ENCODE results near the gene RPP40.
"Not testable (repeated sequence)": the region's sequence is repeated elsewhere in the genome, so short reads cannot be mapped to it uniquely, and the experiment has no call there.

Gene RPP40

GRCh38 chr6:5003604-5004372, at the start of gene RPP40:
Gene RPP40 (minus strand): TSS chr6:5004037. CDS start chr6:5004002, 35 bp downstream.
- peak; percentile 90 for DNase-seq (ENCODE audit: insufficient read length, low spot score)
- peak; percentile 92 for FAIRE-seq

GRCh38 chr6:5053038-5053437, 49.2 kb upstream of the RPP40 start:
- DNase-seq (ENCODE audit: insufficient read length, low spot score) (no peak), FAIRE-seq (no peak)

DNA sequence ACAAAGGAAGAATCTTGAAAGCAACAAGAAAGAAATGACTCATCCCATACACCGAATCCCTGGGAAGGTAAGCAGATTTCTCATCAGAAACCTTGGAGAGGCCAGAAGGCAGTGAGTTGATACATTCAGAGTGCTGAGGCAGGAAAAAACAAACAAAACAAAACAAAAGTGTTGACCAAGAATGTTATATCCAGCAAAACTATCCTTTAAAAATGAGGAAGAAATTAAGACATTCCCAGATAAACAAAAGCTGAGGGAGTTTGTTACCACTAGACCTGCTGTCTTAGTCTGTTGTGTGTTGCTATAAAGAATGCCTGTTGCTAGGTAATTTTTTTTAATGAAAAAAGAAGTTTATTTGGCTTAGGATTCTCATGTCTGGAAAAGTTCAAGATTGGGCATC, 47.6 kb upstream of the RPP40 start:
- no peak for DNase-seq (ENCODE audit: insufficient read length, low spot score)
- FAIRE-seq: no peak

- DNase-seq (ENCODE audit: insufficient read length, low spot score): no peak
- no peak for FAIRE-seq
Observed at GRCh38 chr6:5050009-5050408, 46.2 kb upstream of the RPP40 start.

DNA sequence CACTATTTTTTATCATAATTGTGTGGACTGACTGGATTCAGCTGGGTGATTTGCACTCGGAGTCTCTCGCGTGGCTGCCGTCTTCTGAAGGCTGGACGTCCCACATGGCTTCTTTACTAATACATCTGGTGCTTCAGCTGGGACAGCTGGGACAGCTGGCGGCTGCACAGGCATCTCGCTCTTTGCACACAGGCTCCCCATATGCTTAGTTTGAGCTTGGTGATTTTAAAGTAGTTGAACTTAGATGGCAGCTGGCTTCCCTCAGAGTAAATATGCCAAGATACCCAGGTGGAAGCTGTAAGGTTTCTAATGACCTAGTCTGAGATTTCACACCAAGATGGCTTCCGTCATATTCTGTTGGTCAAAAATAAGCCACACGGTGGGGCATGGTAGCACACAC, 42.6 kb upstream of the RPP40 start:
- DNase-seq (ENCODE audit: insufficient read length, low spot score) (no peak), FAIRE-seq (no peak)

- DNase-seq (ENCODE audit: insufficient read length, low spot score) (no peak), FAIRE-seq (no peak)
Observed at GRCh38 chr6:5045416-5045815, 41.6 kb upstream of the RPP40 start.

DNA sequence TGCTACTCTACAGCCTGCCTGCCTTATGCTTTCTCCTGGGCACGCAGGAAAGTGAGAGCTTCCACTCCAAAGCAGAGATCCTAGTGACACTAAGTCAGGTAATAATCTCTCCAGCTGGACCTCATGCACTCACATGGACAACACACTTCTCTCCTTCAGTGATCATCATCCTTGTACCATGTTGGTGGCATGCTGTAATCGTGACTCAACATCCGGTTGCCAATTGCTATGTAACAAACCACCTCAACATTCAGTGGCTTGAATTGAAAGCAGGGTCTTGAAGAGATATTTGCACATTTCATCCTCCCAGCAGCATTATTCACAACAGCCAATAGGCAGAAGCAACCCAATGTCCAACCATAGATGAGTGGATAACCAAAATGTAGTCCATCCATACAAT, 41.0 kb upstream of the RPP40 start:
- FAIRE-seq (no peak), DNase-seq (ENCODE audit: insufficient read length, low spot score) (no peak)

GRCh38 chr6:5042436-5042835, 38.6 kb upstream of the RPP40 start:
- DNase-seq (ENCODE audit: insufficient read length, low spot score) (no peak), FAIRE-seq (no peak)

DNA sequence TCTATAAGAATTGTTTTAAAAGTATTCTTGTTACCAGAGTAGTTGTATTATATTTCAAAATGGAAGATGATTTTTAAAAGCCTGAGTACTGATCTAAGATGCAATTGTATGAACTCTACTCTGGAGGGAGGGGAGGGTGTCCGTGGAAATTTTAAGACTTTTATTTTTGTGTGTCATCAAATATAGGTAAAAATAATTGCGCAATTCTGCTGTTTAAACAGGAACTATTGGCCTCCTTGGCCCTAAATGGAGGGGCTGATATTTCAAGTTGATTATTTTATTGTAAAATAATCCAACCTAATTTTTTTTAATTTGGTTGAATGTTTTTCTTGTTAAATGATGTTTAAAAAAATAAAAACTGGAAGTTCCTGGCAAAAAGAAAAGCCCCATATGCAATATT, 38.1 kb upstream of the RPP40 start:
- DNase-seq (ENCODE audit: insufficient read length, low spot score) (no peak), FAIRE-seq (no peak)

- DNase-seq (ENCODE audit: insufficient read length, low spot score): no peak
- no peak for FAIRE-seq
Observed at GRCh38 chr6:5036269-5036668, 32.4 kb upstream of the RPP40 start.

- DNase-seq (ENCODE audit: insufficient read length, low spot score) (no peak), FAIRE-seq (no peak)
Observed at GRCh38 chr6:5034736-5035135, 30.9 kb upstream of the RPP40 start.

GRCh38 chr6:5034328-5034727, 30.5 kb upstream of the RPP40 start:
- FAIRE-seq (no peak), DNase-seq (ENCODE audit: insufficient read length, low spot score) (no peak)

DNA sequence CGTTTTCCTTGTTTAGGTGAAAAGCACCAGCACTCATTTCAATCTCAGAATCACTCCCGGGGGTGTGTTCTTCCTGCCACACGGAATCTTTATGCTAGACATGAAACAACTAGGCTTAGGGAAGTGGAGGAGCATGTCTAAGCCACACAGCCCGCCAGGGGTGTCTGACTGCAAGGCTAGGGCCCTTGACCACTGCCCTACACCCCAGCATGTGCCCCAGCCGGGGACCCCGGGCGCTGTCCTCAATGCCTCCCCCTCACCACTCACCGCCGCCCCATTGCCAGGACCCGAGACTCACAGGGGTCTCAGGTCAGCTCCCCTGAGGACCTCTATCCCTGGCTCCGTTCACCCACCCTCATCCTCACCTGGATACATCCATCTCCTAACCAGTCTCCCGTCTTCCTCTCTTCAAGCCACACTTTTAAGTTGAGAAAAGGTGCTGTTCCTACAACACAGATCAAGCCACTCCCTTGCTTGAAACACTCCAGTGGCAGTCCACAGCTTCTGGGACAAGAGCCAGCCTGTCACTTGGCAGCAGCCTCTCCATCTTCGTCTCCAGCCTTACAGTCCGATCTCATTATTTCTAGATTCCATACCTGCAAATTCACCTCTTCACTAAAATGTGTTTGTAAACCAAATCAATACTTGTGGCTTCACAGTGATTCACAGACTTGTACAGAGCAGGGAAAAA, 29.5 kb upstream of the RPP40 start:
- not testable (repeated sequence) for DNase-seq (ENCODE audit: insufficient read length, low spot score); FAIRE-seq

DNA sequence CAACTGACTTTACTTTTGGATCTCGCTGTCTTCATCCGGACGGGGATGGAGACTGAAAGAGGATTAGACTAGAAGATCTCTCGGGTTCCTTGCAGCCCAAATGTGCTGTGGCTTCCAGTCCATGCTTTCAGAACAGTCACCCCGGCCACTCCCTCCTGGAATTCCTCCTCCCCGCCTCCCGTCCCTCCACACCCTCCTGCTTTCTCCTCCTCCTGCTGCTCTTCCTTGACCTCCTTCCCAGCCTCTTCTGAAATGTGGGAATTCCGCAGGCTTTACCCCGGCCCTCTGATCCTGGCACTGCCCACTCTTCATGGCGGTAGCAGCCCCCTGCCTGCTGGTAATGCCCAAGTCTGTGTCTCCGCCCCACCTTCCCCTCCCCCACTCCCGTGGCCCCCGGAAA, 28.9 kb upstream of the RPP40 start:
- not testable (repeated sequence) for FAIRE-seq; DNase-seq (ENCODE audit: insufficient read length, low spot score)

DNA sequence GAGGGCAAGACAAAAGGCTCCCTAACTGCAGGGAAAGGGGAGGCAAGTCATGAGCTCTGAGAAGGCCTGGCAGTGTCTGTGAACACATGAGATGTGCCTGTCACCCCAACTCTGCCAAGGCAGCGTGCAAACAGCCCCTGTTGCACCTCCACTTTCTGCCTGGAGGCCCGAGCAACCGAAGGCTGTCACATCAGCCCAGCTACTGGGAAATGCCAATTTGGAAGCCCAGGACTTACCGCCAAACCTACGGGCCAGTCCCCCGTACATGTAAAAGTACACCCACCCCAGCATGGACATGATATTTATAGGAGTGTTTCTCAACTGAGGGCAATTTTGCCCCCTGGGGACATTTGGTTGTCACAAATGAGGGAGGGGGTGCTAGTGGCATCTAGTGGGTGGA, 27.3 kb upstream of the RPP40 start:
- no peak for DNase-seq (ENCODE audit: insufficient read length, low spot score)
- FAIRE-seq: no peak

DNA sequence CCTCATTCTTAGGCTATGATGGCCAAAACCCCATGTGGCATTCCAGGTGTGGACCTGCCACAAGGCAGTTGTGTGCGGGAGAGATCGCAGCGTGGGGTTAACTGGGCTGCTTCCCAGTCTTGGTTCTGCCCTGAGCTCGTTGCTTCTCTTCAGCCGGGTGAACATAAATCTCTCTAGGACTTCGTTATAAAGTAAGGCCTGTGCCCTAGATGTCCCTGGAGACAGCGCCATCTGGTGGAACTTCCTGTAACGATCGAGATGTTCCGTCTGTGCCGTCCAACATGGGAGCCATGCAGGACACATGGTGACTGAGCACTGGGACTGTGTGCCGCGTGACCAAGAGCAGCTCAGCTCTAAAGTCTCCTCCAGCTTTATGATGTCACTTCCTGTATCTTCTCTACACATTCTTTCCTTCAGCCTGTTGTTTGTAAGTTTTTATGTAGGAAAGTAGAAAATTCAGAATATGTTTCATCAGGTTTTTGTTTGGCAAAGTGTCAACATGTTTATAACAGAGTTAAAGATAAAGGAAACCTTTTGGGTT, 26.8 kb upstream of the RPP40 start:
- DNase-seq (ENCODE audit: insufficient read length, low spot score) (peak; percentile 66), FAIRE-seq (peak; percentile 42)

DNA sequence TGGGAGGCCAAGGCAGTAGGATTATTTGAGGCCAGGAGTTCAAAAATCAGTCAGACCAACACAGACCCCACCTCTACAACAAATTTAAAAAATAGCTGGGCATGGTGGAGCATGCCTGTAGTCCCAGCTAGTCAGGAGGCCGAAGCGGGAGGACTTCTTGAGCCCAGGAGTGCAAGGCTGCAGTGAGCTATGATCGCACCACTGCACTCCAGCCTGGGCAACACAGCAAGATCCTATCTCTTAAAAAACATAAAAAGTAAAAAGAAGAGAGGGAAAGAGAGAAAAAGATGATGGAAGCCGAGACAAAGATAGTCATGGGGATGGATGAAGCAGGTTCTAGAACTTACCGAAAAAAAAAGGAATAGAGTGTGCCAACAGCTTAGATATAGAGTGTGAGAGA, 25.8 kb upstream of the RPP40 start:
- DNase-seq (ENCODE audit: insufficient read length, low spot score): no peak
- no peak for FAIRE-seq

DNA sequence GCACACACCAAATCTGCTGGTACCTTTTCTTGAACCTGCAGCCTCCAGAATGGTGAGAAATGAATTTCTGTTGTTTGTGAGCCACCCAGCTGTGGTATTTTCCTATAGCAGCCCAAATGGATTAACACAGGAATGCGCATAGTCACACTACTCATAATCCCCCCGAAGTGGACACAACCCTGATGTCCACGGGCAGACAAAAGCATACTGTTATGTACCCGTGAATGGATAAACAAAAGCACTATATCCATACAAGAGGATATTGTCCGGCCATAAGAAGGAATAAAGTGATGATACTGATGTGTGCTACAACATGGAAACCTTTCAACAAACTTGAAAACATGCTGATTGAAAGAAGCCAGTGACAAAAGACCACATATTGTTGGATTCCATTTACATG, 25.1 kb upstream of the RPP40 start:
- DNase-seq (ENCODE audit: insufficient read length, low spot score) (no peak), FAIRE-seq (no peak)

DNA sequence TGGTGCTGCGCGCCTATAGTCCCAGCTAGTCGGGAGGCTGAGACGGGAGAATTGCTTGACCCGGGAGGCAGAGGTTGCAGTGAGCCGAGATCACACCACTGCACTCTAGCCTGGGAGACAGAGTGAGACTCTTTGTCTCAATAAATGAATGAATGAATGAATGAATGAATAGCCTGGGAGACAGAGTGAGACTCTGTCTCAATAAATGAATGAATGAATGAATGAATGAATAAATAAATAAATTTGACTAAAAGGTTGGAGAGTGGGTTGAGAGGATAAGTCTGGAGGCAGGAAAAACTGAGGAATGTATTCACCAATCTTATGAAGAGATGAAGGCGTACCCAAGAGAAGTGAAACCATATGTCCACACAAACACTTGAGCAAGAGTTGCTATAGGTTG, 24.5 kb upstream of the RPP40 start:
- FAIRE-seq (no peak), DNase-seq (ENCODE audit: insufficient read length, low spot score) (no peak)

GRCh38 chr6:5025911-5026819, 22.3 kb upstream of the RPP40 start:
- FAIRE-seq (no peak), DNase-seq (ENCODE audit: insufficient read length, low spot score) (no peak)

DNA sequence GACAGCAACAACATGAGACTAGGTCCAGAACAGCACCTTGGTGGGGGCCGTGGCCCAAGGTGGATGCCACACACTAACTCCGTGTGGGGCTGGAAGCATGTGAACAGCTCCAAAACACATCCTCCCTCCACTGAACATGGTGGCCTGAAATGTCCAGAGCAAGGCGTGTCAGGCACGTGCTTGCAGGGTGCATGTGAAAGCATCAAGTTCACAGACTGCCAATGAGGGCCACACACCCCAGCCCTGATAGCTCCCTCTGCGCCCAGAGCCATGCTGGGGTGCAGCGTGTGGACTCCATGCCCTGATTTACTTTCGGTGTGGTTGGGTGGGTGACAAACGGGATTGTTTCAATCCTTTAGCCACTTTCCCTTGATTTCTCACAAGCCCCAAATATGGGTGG, 20.1 kb upstream of the RPP40 start:
- DNase-seq (ENCODE audit: insufficient read length, low spot score) (no peak), FAIRE-seq (no peak)
